ENCODE data around the gene LPP.
"Not testable (repeated sequence)": the region's sequence is repeated elsewhere in the genome, so short reads cannot be mapped to it uniquely, and the experiment has no call there.

Gene LPP

GRCh38 chr3:188577539-188577938, 423.6 kb downstream of the LPP start:
- DNase-seq = no peak

GRCh38 chr3:188578576-188579363, 424.8 kb downstream of the LPP start:
- peak; percentile 95 for DNase-seq

GRCh38 chr3:188580223-188580622, 426.3 kb downstream of the LPP start:
- peak; percentile 67 for DNase-seq

GRCh38 chr3:188580659-188581058, 426.7 kb downstream of the LPP start:
- DNase-seq = peak; percentile 77

GRCh38 chr3:188581365-188581764, 427.4 kb downstream of the LPP start:
- DNase-seq = no peak

GRCh38 chr3:188581792-188582191, 427.8 kb downstream of the LPP start:
- peak; percentile 87 for DNase-seq

GRCh38 chr3:188583341-188584161, 429.6 kb downstream of the LPP start:
- DNase-seq = peak; percentile 93

GRCh38 chr3:188584162-188584529, 430.2 kb downstream of the LPP start:
- peak; percentile 95 for DNase-seq

- DNase-seq = peak; percentile 84
Observed at GRCh38 chr3:188584958-188585689, 431.2 kb downstream of the LPP start.

GRCh38 chr3:188589071-188589470, 435.1 kb downstream of the LPP start:
- DNase-seq = peak; percentile 96

- peak; percentile 58 for DNase-seq
Observed at GRCh38 chr3:188589771-188590170, 435.8 kb downstream of the LPP start.

GRCh38 chr3:188590557-188590956, 436.6 kb downstream of the LPP start:
- DNase-seq = no peak

GRCh38 chr3:188594139-188594538, 440.2 kb downstream of the LPP start:
- DNase-seq = no peak

- no peak for DNase-seq
Observed at GRCh38 chr3:188595890-188596376, 442.0 kb downstream of the LPP start.

GRCh38 chr3:188598894-188599293, 444.9 kb downstream of the LPP start:
- DNase-seq = no peak

- no peak for DNase-seq
Observed at GRCh38 chr3:188602111-188602510, 448.2 kb downstream of the LPP start.

GRCh38 chr3:188602620-188603019, 448.7 kb downstream of the LPP start:
- DNase-seq = no peak

GRCh38 chr3:188604651-188605050, 450.7 kb downstream of the LPP start:
- no peak for DNase-seq

GRCh38 chr3:188605231-188605630, 451.3 kb downstream of the LPP start:
- no peak for DNase-seq

GRCh38 chr3:188605905-188606304, 451.9 kb downstream of the LPP start:
- DNase-seq = no peak

GRCh38 chr3:188607805-188608315, 453.9 kb downstream of the LPP start:
- peak; percentile 49 for DNase-seq

- no peak for DNase-seq
Observed at GRCh38 chr3:188608401-188608800, 454.4 kb downstream of the LPP start.

- not testable (repeated sequence) for DNase-seq
Observed at GRCh38 chr3:188613721-188614120, 459.8 kb downstream of the LPP start.
